KOPT-K1 (cell line): ENCODE data around the gene LRMDA.

Source experiments
- H3K27ac ChIP-seq: fragments of 200-600 bp; sonication (generic); 2 replicates; pipeline ENCODE4 v1.5.1; 2016; ENCODE audit warnings: antibody characterized with exemption, mild to moderate bottlenecking, low read depth, low read length; ENCODE audit not compliant: poor library complexity, severe bottlenecking
- H3K36me3 ChIP-seq: fragments of 200-600 bp; sonication (generic); 2 replicates; pipeline ENCODE4 v1.5.1; 2017; ENCODE audit warnings: antibody characterized with exemption, mild to moderate bottlenecking, low read length, moderate library complexity; ENCODE audit not compliant: insufficient read depth
- H3K9me3 ChIP-seq: fragments of 200-600 bp; sonication (generic); 2 replicates; pipeline ENCODE4 v1.5.1; 2017; ENCODE audit warnings: antibody characterized with exemption, low read length, mild to moderate bottlenecking; ENCODE audit not compliant: insufficient read depth, poor library complexity, severe bottlenecking

Gene LRMDA

DNA sequence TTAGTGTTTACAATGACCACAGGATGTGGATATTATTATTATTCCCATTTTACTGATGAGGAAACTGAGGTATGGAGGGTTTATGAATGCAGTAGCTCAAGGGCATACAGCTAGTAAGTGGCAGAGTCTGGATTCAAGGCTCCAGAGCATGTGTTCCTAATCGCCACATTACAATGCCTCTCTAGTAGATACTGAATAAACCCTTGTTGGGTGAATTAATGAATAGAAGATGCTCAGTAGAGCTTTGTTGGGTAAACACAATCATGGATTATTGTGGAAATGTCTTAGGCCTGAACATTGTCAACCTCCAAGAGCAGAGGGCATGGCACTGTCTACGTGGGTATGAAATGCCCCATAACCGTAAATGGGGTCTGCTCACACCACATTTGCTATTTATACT is 545.3 kb downstream of the LRMDA start:
- Histone ChIP-seq H3K36me3 (no peaks in the 10 kb centered on the region), H3K9me3 (no peaks in the 10 kb centered on the region), H3K27ac (no peak overlapping the region)

DNA sequence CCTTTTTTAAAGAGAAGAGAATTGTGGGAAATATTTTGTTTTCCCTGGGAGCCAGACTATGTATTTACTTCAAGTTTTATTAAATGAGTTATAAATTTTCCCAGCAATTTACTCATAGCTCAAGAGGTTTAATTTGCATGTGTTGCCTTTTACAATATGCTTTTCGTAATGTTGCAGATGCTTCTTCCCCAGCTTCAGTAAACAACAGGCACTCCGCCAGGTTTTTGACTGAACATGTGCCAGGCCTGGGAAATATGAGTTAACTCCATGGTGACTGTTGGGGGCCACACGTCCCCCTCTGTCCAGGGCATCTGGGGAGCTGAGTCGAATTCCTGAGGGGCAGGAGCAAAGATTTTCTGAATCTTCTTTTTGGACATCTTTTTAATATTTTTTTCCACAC is 545.7 kb downstream of the LRMDA start:
- no peak overlapping the region for H3K27ac ChIP-seq
- no peaks in the 10 kb centered on the region for H3K9me3 ChIP-seq
- H3K36me3 ChIP-seq = no peaks in the 10 kb centered on the region

DNA sequence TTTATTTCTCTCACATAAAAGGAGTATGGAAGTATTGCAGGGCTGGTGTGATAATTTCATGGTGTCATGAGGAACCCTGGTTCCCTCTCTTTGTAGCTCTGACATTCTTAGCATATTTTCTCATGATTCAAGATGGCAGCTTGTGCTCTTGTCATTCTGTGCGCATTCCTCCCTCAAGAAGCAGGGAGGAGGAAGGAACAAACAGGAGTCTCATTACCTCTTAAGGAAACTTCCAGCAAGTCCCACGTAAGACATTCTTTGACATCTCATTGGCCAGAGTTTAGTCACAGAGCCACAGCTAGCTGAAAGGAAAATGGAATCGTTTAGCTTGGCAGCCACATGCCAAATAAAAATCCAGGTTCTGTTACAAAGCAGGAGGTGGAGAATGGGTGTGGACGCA is 546.8 kb downstream of the LRMDA start:
- Histone ChIP-seq H3K9me3 (no peaks in the 10 kb centered on the region), H3K36me3 (no peaks in the 10 kb centered on the region), H3K27ac (no peak overlapping the region)

DNA sequence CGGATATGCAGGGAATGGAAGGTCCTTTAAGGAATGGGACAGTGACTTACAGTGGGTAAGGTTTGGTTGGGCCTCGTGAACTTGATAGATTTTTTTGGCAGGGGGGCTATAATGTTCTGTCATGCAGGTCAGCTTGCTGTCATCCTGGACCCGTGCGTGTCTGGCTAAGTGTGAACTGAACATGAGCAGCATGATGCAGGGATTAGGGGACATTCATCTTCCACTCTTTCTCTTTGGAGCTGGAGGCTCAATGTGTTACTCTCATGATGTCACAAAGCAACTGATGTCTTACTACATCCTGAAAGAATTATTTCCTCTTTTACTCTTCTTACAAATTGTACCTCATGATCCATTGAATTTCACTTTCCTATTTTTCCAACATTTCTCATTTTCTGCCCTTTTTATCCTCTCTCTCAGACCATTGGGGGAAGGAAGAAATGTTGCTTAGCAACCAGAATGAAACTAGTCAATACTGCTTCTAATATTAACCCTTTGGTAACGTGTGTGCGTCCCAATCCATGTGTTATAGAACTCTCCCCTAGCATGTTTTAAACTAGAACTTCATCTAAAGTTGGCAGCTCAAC is 549.1 kb downstream of the LRMDA start:
- Histone ChIP-seq H3K9me3 (no peaks in the 10 kb centered on the region), H3K27ac (no peak overlapping the region), H3K36me3 (no peaks in the 10 kb centered on the region)

DNA sequence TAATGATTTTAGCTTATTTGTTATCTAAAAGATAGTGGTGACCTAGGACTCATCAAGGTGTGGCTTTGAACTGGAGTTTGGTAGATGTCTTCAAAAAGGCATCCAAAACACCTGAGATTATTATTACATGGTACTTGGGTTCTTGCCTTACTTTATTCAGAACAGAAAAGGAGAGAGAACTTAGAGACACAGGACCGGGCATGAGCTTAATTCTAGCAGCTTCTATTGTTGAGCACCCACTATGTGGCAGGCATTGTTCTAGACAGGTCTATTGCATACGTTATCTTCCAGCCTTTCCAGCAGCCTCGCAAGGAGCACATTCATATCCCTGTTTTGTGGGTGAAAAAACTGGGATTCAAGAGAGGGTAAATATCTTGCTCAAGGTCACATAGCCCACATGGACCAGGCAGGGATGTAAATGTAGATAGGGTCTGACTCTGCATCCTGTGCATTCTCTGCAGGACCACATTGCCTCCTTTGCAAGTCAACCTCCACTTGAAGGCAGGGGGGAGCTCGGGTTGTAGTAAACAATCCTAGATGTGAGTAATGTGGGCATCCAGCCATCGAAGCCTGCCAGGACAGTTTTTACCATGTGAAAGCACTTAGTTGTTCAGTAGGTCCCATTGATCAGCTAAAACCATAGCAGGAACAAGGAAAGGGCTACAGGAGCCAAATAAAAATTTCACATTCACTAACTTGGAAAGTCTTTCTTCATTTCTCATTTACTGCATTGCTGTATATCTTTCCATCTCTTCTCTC is 551.4 kb downstream of the LRMDA start:
- Histone ChIP-seq H3K36me3 (no peaks in the 10 kb centered on the region), H3K27ac (no peak overlapping the region), H3K9me3 (no peaks in the 10 kb centered on the region)

DNA sequence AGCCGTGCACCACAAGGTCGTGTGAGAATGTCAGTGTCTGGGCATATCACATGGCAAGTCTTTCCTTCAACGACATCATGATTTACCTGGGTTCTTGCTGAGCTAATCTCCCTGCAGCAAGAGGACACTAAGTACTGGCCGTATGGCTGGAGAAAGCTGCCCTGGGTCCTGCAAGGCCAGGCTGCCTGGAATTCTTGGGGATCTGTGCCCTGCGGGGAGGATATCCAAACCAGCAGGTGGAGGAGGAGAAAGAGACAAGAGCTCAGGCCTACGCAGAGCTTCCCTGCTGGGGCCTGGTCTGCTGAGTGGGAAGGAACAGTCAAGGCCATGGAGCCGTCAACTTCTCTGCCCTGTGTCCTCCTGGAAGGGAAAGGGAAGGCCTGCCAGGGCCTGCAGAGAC is 552.6 kb downstream of the LRMDA start:
- Histone ChIP-seq H3K36me3 (no peaks in the 10 kb centered on the region), H3K9me3 (no peaks in the 10 kb centered on the region), H3K27ac (no peak overlapping the region)

DNA sequence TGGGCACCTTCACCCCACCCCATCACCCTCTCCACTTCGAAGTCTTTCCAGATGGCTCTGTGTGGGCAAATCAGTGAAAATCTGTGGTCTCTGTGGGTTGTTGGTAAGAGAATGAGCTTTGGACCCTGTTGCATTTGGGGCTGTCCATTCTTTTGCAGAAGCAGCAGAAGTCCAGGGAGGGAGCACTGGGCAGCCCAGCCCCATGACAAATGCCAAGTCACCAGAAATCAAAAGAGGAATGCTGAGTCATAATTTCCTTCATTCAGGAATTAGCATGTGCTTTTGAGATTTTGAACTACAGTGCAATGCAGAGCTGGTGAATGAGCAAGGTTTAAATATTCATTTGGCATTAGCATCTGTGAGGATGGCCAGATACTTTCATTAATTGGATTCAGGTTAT is 556.2 kb downstream of the LRMDA start:
- H3K9me3 ChIP-seq = no peaks in the 10 kb centered on the region
- no peaks in the 10 kb centered on the region for H3K36me3 ChIP-seq
- no peak overlapping the region for H3K27ac ChIP-seq

DNA sequence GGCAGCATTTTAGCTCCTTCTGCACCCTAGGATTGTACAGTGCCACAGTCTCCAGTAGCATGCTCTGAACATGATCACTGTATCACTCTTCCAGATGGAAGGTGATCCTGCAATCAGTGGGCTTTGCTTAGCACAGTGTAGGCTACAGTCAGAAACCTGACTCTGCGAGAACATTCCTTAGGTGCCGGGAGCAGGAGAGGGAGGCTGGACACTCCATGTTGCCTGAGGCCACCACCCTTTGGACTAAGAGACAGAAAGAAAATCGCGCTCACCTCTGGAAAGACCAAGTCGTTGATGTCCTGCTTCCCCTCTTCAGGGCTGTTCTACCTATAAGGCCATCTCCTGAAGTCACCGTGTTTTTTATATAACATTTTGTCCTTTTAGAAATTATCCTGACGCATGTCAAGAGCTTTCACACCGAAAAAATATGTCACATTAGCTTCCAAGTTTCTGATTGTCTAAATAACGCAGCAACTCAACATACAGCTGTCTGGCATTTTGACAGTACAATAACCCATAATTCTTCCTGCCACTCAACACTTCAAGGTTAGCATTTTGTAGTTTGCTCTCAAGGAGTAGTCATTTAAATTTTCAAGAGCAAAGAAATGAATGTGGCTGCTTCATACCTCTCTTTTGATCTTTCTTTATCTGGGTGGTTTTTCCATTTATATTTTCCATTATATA is 563.1 kb downstream of the LRMDA start:
- no peaks in the 10 kb centered on the region for H3K9me3 ChIP-seq
- no peak overlapping the region for H3K27ac ChIP-seq
- no peaks in the 10 kb centered on the region for H3K36me3 ChIP-seq

DNA sequence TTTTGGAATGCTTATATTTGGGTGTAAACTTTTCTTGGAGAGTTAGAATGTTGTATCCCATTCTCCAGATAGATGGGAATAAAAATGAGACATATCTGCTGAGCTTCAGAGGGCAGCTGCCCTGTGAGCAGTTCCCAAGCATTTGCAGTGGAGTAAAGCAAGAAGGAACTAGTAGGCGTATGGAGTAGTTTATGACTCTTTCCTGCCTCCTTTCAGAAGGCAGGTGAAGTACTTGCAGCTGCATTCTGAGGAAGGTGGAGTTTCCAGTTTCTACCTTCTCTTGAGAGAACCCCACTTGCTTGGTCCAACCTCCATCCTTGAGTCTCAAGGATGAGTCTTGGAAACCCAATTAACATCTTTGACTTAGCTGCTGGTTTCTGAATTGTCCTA is 563.6 kb downstream of the LRMDA start:
- no peaks in the 10 kb centered on the region for H3K36me3 ChIP-seq
- H3K9me3 ChIP-seq = no peaks in the 10 kb centered on the region
- H3K27ac ChIP-seq = no peak overlapping the region

DNA sequence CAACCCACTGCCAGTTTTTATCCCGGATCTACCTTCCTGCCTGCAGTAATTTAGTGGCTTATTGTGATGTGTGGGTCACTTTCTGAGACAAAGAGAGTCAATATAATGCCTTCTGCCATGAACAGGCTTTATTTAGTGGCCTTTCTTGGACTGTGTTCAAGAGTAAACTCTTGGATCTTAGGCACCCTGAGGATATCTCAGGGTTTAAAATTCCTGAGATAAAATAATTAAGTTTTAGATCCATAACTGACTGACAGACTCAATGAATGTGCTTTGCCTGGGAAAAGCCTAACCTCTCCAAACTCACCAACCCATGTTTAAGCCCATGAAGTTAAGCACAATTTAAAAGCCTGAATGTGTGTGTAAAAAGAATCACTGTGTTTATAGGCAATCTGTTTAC is 564.3 kb downstream of the LRMDA start:
- H3K9me3 ChIP-seq = no peaks in the 10 kb centered on the region
- no peaks in the 10 kb centered on the region for H3K36me3 ChIP-seq
- no peak overlapping the region for H3K27ac ChIP-seq

DNA sequence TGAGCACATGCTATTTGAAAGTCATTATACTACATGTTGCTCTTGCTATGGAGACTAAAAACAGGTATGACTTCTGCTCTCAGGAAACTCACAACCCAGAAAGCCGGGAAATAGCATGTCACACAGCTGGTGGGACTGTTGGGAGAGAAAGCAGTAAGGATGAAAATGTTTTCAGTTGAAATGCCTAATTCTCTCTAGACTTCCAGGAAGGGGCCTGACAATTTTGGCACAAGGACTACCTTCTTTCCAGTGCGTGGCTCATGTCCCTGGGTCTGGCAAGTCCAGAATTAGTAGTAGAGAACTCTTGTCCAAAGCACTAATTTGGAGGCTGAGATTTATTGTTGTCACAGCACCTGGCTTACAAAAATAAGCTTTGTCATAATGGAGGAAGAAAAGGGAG is 567.6 kb downstream of the LRMDA start:
- Histone ChIP-seq H3K36me3 (no peaks in the 10 kb centered on the region), H3K27ac (no peak overlapping the region), H3K9me3 (no peaks in the 10 kb centered on the region)

DNA sequence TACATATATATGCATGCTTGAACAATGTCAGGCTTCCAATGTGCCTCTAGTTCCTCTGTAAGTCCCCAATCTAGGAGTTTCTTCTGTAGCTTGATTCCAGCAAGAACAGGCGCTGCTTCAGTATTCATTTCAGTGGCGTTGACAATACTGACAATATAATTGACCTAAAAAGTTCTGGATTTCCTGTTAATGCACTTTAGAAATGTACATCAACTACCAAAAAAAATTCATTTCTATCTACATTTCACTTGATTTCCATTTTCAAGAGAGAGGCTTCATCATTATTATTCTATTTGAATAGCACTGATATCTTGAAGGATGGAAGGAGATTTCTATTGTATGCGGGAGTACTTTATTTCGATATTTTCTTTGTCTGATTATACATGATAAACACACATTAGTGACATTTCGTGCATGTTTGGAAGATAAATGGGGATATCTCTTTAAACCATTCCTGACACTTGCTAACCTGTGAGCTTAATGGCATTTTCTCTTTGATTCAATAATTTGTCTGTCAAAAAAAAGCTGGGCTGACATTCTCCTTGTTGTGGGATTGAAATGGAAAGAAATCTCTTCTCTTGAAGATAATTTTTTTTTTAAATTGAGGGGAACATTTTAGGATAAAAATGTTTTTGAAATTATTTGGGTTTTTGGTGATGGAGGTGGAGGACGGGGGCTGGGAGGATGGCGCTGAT is 568.2 kb downstream of the LRMDA start:
- Histone ChIP-seq H3K9me3 (no peaks in the 10 kb centered on the region), H3K27ac (no peak overlapping the region), H3K36me3 (no peaks in the 10 kb centered on the region)

DNA sequence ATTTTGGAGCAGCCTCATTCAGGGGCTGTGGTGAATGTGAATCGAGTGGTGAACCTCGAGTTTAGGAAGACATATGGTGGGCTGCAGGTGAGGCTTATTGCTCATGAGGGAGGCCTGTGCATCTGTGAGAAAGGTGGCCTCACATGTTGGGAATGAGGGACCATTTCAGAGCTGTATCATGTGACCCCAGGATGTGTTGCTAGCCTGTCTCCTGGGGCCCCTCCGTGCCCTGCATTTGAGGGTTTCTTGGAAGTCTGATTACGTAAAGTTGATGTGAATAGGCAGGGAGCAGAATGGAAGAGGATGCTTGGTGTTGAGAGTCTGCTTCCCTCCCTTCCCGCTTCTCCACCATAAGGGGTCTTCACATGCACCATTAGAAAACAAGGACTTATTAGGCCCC is 569.1 kb downstream of the LRMDA start:
- H3K36me3 ChIP-seq = no peaks in the 10 kb centered on the region
- no peak overlapping the region for H3K27ac ChIP-seq
- H3K9me3 ChIP-seq = no peaks in the 10 kb centered on the region

DNA sequence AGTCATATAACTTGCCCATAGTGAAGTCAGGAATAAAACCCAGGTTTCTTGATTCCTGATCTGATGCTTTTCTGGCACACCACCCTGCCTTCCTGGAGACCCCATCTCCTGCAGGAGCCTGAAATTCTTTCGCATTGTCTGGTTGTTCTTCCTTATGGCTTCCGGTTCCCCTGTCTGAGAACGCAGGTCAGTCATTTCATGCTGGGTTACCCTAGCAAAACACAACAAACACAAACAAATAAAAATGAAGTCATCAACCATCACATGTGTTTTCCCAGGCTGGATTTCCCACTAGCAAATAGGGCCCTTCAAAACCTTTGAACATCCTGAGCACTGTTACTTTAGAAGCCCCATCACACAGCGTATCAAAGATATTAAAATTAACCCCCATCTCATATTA is 569.6 kb downstream of the LRMDA start:
- no peaks in the 10 kb centered on the region for H3K36me3 ChIP-seq
- H3K27ac ChIP-seq = no peak overlapping the region
- H3K9me3 ChIP-seq = no peaks in the 10 kb centered on the region

DNA sequence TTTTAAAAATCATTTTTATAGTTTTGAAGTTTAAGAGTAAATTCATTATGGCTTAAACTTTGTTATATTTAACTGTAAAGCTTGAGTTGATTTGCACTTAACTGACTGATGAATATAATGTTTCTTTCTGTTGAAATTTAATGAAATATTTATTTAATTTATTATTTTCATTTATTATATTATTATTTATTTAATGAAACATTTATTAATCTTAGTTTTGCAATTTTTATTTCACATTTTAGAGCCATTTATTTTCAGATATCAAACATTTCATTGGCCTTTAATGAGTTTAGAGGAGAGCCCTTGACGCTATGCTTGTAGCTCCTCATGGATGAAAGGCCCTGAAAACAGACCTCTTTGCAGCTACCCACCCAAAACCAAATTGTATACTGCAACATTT is 570.0 kb downstream of the LRMDA start:
- no peak overlapping the region for H3K27ac ChIP-seq
- no peaks in the 10 kb centered on the region for H3K36me3 ChIP-seq
- H3K9me3 ChIP-seq = no peaks in the 10 kb centered on the region
